Brain microvascular endothelial cell (primary cell): Measurements from ENCODE around the gene CYP2W1.

Experiments
- DNase-seq: peaks from one replicate; pipeline ENCODE4 v3.0.0-alpha.2; 2020
- H3K27ac ChIP-seq: fragments of 250-450 bp; sonication (Bioruptor Pico); 2 replicates; pipeline ENCODE4 v1.5.1; 2020; ENCODE audit warnings: mild to moderate bottlenecking, moderate library complexity
- H3K27me3 ChIP-seq: fragments of 250-450 bp; sonication (Bioruptor Pico); replicated peaks from 2 replicates; pipeline ENCODE4 v1.5.1; 2020; ENCODE audit warnings: mild to moderate bottlenecking
- H3K36me3 ChIP-seq: fragments of 250-450 bp; sonication (Bioruptor Pico); replicated peaks from 2 replicates; pipeline ENCODE4 v1.5.1; 2020; ENCODE audit warnings: mild to moderate bottlenecking
- H3K4me3 ChIP-seq: 2 replicates; pipeline ENCODE4 v1.5.1; 2011; ENCODE audit warnings: low read depth, mild to moderate bottlenecking, control low read depth, low read length, moderate library complexity
- in situ Hi-C: cut with HindIII; loops from 2 replicates; pipeline ENCODE4 v1.10.0; 2017; ENCODE audit warnings: low sequenced_read_pairs, low pct_ligation_motif_present
- TF ChIP-seq, protein P1 (sequence below): IDR thresholded peaks from 2 replicates; pipeline ENCODE4 v1.5.1; 2011; ENCODE audit warnings: low read depth, mild to moderate bottlenecking, moderate library complexity, low read length, control low read depth, inconsistent platforms; ENCODE audit errors: missing control alignments

The CYP2W1 gene

DNA sequence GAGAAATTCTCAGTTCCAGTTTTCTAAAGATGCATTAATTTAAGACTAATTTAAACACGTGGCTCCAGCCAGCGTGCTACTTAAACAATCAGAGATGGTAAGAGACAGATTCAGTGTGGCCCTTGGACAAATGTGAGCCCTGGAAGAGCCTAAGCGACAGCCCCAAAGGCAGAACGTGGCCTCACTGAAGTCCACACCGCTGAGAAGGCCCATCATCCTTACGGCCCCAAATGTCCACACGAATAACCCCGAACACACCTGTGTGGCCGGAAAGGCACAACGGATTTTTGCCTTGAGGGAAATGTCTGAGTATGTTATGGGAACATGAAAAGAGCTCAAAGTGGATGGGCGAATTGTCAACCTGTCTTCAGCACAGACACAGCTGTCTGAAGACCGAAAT, 10.9 kb upstream of the CYP2W1 start:
- no peak overlapping the region for H3K4me3 ChIP-seq
- in situ Hi-C loops = no loop called here
- no peak for DNase-seq
- no peak overlapping the region for H3K27ac ChIP-seq
- H3K36me3 ChIP-seq = peaks cover 48% of the 10 kb centered on the region
- TF ChIP-seq, protein P1, sequence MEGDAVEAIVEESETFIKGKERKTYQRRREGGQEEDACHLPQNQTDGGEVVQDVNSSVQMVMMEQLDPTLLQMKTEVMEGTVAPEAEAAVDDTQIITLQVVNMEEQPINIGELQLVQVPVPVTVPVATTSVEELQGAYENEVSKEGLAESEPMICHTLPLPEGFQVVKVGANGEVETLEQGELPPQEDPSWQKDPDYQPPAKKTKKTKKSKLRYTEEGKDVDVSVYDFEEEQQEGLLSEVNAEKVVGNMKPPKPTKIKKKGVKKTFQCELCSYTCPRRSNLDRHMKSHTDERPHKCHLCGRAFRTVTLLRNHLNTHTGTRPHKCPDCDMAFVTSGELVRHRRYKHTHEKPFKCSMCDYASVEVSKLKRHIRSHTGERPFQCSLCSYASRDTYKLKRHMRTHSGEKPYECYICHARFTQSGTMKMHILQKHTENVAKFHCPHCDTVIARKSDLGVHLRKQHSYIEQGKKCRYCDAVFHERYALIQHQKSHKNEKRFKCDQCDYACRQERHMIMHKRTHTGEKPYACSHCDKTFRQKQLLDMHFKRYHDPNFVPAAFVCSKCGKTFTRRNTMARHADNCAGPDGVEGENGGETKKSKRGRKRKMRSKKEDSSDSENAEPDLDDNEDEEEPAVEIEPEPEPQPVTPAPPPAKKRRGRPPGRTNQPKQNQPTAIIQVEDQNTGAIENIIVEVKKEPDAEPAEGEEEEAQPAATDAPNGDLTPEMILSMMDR = no peak
- no peaks in the 10 kb centered on the region for H3K27me3 ChIP-seq

GRCh38 chr7:972676-973309, 10.2 kb upstream of the CYP2W1 start:
- no peak for DNase-seq
- peaks cover 43% of the 10 kb centered on the region for H3K36me3 ChIP-seq
- no peak overlapping the region for H3K4me3 ChIP-seq
- TF ChIP-seq, protein P1 = no peak
- H3K27me3 ChIP-seq = no peaks in the 10 kb centered on the region
- H3K27ac ChIP-seq = no peak overlapping the region
- in situ Hi-C loops = no loop called here

DNA sequence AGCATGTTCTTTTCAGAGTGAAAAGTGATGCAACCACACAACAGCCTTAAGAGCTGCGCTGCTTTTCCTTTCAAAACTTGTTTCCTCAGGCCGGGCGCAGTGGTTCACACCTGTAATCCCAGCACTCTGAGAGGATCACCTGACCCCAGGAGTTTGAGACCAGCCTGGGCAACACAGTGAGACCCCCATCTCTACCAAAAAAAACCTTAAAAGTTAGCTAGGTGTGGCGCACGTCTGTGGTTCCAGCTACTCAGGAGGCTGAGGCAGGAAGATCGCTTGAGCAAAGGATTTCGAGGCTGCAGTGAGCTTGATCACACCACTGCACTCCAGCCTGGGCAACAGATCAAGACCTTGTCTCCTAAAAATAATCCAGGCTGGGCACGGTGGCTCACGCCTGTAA, 9.7 kb upstream of the CYP2W1 start:
- no peak for DNase-seq
- TF ChIP-seq, protein P1 = no peak
- no peak overlapping the region for H3K4me3 ChIP-seq
- in situ Hi-C loops = no loop called here
- peaks cover 38% of the 10 kb centered on the region for H3K36me3 ChIP-seq
- no peaks in the 10 kb centered on the region for H3K27me3 ChIP-seq
- H3K27ac ChIP-seq = no peak overlapping the region

- TF ChIP-seq, protein P1 = no peak
- Histone ChIP-seq H3K36me3 (peaks cover 31% of the 10 kb centered on the region), H3K4me3 (peak overlapping the region; percentile 98), H3K27me3 (no peaks in the 10 kb centered on the region), H3K27ac (peak overlapping the region; percentile 98)
- no peak for DNase-seq
- in situ Hi-C loops = no loop called here
These were observed 8.8 kb upstream of the CYP2W1 start for GRCh38 chr7:974172-974571.

DNA sequence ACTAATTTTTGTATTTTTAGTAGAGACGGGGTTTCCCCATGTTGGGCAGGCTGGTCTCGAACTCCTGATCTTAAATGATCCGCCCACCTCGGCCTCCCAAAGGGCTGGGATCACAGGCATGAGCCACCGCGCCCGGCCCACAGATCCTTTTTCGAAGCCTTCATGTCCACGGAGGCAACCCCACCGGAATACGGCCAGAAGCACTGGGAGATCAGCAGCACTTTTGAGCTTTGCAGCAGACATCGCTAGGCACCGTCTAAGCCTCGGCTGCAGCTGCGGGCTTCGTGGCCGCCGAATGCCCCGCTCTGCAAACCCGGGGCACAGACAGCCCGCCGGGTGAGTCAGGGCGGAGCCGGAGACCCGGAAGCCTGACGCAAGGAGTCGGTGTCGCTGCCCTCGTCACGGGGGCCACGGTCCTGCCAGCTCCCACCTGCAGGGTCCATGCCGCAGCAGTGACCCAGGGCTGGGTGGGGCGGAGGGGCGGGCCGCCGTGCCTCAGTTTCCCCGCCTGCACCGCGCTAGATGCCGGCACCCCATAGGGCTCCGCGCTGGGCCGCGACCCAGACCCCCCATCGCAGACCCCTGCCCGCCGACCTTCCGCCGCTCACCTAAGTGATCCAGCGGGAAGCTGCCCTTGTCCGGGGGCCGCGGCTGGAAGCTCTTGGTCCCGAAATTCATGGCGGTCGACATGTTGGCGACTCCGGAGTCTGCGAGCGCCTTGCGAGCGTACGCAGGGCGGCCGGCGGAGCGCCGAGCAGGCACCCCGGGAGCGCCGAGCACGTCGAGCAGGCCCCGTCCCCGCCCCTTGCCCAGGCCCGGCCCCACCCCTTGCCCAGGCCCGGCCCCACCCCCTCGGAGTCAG, 7.9 kb upstream of the CYP2W1 start, which contains the start of gene COX19:
TSS of gene COX19 (minus strand) at position 730 of the 862 bp plus-strand sequence. CDS start at position 690, 40 bp downstream.
- in situ Hi-C loops = no loop called here
- H3K36me3 ChIP-seq = peaks cover 25% of the 10 kb centered on the region
- DNase-seq = peak; percentile 79
- H3K27ac ChIP-seq = peak within 1 kb of the TSS; percentile 98
- H3K4me3 ChIP-seq = peak within 1 kb of the TSS; percentile 98
- TF ChIP-seq, protein P1 = no peak
- no peaks in the 10 kb centered on the region for H3K27me3 ChIP-seq
